ENCODE results near the gene INAFM2. TPM values are rescaled to one million over a fixed set of nuclear protein-coding genes. Genes with fewer than 3 reads are reported as not detected.

The INAFM2 gene
- total RNA-seq, 2 experiments from 2014 or later = 3.3 to 4.4 TPM

DNA sequence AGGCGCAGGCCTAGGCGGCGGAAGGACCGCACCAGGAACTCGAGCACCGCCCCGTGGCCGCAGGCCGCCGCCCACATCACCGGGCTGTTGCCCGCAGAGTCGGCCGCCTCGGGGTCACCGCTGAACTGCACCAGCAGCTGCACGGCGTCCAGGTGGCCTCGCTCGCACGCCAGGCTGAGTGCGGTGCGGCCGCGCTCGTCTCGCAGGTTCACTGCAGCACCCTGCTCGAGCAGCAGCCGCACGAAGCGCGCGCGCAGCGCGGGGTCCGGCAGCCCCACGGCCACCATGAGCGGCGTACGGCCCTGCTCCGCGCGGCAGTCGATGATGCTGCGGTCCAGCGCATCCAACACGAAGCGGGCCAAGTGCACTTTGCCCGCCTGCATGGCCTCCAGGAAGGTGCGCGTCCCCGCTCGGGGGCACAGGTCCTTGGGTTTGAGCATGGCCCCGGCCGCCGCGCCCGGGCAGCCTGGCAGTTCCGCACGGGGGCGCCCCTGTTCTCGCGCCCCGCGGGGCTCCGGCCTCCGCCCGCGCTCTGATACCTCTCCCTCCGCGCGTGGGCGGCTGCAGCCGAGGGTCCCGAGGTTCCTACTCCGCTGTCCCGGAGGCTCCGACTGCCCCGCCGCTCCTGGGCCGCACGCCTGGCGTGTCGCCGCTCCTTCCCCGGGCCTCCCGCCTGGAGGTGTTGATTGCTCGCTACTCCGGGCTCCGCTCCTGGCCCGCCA is 41.2 kb upstream of the INAFM2 start:
- DNase-seq (ENCODE audit: low spot score) = no peak
- no peak overlapping the region for H3K4me3 ChIP-seq (ENCODE audit: low read depth, low read length, poor library complexity, severe bottlenecking)
- H3K79me2 ChIP-seq (ENCODE audit: insufficient read depth, low read depth, low read length) = no peaks in the 10 kb centered on the region
- no TSS peak for BruUV-seq (replicated peaks)
- no peaks in the 10 kb centered on the region for H4K20me1 ChIP-seq (ENCODE audit: insufficient read depth, low read length)
- H3K36me3 ChIP-seq (ENCODE audit: insufficient read depth, low read length) = no peaks in the 10 kb centered on the region
- CTCF ChIA-PET (ENCODE audit: unreplicated experiment) = no interaction called here
- H3K27ac ChIP-seq (ENCODE audit: low read depth, low read length, poor library complexity, severe bottlenecking) = no peak overlapping the region
- no peak for TF ChIP-seq EZH2phosphoT487 (IDR thresholded peaks at IDR 0.05; ENCODE audit: borderline replicate concordance, low read depth, low read length)
- TF ChIP-seq, protein P1, sequence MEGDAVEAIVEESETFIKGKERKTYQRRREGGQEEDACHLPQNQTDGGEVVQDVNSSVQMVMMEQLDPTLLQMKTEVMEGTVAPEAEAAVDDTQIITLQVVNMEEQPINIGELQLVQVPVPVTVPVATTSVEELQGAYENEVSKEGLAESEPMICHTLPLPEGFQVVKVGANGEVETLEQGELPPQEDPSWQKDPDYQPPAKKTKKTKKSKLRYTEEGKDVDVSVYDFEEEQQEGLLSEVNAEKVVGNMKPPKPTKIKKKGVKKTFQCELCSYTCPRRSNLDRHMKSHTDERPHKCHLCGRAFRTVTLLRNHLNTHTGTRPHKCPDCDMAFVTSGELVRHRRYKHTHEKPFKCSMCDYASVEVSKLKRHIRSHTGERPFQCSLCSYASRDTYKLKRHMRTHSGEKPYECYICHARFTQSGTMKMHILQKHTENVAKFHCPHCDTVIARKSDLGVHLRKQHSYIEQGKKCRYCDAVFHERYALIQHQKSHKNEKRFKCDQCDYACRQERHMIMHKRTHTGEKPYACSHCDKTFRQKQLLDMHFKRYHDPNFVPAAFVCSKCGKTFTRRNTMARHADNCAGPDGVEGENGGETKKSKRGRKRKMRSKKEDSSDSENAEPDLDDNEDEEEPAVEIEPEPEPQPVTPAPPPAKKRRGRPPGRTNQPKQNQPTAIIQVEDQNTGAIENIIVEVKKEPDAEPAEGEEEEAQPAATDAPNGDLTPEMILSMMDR (conservative IDR thresholded peaks at IDR 0.05; ENCODE audit: low read length) = peak; percentile 58
- POLR2A ChIA-PET = no interaction called here
- intact Hi-C loops (cut with micrococcal nuclease; ENCODE audit: unreplicated experiment) = no loop called here
- peaks cover 9% of the 10 kb centered on the region for H3K4me1 ChIP-seq (ENCODE audit: insufficient read depth, low read length, poor library complexity, severe bottlenecking)
- no peaks in the 10 kb centered on the region for H3K9me2 ChIP-seq (ENCODE audit: insufficient read depth, low read length)
- no peaks in the 10 kb centered on the region for H3K9me3 ChIP-seq (ENCODE audit: low read length)
- peak overlapping the region; percentile 19; the same call in 1 of the 2 replicates for H3K4me2 ChIP-seq (ENCODE audit: low read length)
- no peak overlapping the region for H2AFZ ChIP-seq (ENCODE audit: low read length)

DNA sequence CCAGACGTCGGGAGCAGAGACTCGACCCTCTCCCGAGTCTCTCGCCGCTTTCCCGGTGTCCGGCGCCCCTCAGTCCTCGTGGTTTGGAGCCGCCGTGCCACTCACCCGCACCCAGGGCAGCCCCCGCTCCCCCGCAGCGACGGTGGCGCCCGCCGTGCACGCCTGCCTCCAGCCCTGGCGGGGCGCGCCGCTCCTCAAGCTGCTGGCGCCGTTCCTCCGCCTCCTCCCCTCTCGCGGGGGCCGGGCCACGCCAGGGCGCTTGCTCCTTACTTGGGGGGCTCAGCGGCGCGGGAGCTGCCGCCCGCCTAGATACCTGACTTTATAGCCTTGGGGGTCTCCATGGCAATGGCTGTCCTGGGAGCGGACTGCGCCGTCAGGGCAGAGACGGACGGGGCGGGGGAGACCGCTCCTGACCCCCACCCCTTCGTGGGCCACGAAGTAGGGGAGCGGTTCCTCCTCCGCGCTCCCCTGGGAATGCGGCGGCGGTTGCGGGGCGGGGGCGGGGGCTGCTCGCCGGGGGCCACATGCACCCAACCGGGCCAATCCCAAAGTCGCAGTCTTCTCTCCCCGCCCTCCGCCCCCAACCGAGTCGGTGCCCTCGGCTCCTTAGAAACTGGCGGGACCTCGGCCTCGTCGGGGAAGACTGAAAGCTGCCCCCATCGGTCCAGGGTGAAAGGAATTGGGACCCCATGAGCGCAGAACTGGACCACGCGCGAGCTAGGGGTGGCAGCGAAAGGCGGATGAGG is 40.5 kb upstream of the INAFM2 start, which contains the start of gene ANKRD63:
Gene ANKRD63 (minus strand): TSS at position 196 of the 746 bp plus-strand sequence. CDS start 478 bp downstream, outside the sequence.
- Histone ChIP-seq H3K9me2 (ENCODE audit: insufficient read depth, low read length) (no peaks in the 10 kb centered on the region), H2AFZ (ENCODE audit: low read length) (no peak within 1 kb of the TSS), H3K9me3 (ENCODE audit: low read length) (no peaks in the 10 kb centered on the region), H3K36me3 (ENCODE audit: insufficient read depth, low read length) (no peaks in the 10 kb centered on the region), H4K20me1 (ENCODE audit: insufficient read depth, low read length) (no peaks in the 10 kb centered on the region), H3K4me2 (ENCODE audit: low read length) (peak within 1 kb of the TSS; percentile 19; the same call in 1 of the 2 replicates), H3K27ac (ENCODE audit: low read depth, low read length, poor library complexity, severe bottlenecking) (no peak within 1 kb of the TSS), H3K79me2 (ENCODE audit: insufficient read depth, low read depth, low read length) (no peaks in the 10 kb centered on the region), H3K4me3 (ENCODE audit: low read depth, low read length, poor library complexity, severe bottlenecking) (no peak within 1 kb of the TSS), H3K4me1 (ENCODE audit: insufficient read depth, low read length, poor library complexity, severe bottlenecking) (peaks cover 2% of the 10 kb centered on the region)
- no TSS peak for BruUV-seq (replicated peaks)
- POLR2A ChIA-PET = no interaction called here
- intact Hi-C loops (cut with micrococcal nuclease; ENCODE audit: unreplicated experiment) = no loop called here
- CTCF ChIA-PET (ENCODE audit: unreplicated experiment) = no interaction called here
- TF ChIP-seq, protein P1 (conservative IDR thresholded peaks at IDR 0.05; ENCODE audit: low read length) = no peak
- no peak for TF ChIP-seq EZH2phosphoT487 (IDR thresholded peaks at IDR 0.05; ENCODE audit: borderline replicate concordance, low read depth, low read length)
- no peak for DNase-seq (ENCODE audit: low spot score)

Data from OCI-LY7 (cell line).